Stimulated activated CD4-positive, alpha-beta T cell treated with anti-CD3 and anti-CD28 coated beads, Interleukin-12 subunit alpha, Interleukin-12 subunit beta, amount 100 ng/mL, for 48 hours (primary cell): Measurements from ENCODE around the gene SHROOM3.

Source experiments
- DNase-seq, 3 donors: peaks; one replicate each; pipeline ENCODE4 v3.0.0-alpha.2; 2020; ENCODE audit warnings: low read depth in 2 of 3, low spot score in 1 of 3

Gene SHROOM3

DNA sequence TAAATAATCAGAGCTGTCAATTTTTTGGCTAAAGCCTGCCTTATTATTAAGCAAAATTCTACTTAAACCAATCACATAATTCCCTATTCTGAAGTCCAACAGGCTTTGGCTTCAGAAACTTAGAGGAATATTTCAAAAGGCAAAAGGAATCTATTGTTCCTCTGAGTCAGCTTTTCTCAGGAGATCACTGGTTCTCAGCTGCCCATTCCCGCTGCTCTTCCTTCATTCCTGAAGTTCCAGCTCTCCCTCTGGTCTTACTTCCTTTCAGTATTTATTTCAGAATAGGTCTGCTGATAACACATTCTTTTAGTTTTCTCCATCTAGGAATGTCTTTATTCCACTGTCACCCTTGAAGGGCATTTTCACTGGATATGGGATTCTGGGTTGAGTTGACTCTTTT is 329.2 kb downstream of the SHROOM3 start:
- no peak for DNase-seq

DNA sequence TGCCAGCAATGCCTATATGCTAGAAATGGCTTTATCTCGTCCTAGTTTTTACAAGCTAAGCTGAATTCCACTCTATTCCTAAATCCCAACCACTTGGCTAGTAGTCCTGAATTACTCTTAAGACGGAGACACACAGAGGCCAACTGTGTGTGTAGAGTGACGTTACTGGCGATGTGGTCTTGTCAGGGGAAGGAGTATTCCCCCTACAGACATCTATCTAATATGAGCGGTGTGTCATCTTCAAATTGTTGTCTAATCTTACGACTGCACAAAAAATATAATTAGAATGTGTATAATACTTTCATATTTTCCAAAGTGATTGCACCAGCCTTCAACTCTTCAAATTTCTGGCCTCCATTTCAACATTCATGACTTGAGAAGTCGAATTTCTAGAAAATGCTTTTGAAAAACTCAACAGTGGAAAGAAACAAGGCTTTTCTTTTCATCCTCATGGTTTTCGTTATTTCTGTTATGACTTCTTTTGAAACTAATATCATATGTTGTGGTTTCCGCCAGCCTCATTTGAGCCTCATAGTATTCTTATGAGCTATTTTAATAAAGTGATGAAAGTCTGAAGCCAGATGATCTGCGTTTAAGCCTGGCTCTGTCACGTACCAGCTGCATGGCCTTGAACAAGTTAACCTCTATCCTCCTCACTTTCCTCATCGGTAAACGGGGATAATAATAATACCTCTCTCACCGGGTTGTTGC is 330.6 kb downstream of the SHROOM3 start:
- no peak for DNase-seq

DNA sequence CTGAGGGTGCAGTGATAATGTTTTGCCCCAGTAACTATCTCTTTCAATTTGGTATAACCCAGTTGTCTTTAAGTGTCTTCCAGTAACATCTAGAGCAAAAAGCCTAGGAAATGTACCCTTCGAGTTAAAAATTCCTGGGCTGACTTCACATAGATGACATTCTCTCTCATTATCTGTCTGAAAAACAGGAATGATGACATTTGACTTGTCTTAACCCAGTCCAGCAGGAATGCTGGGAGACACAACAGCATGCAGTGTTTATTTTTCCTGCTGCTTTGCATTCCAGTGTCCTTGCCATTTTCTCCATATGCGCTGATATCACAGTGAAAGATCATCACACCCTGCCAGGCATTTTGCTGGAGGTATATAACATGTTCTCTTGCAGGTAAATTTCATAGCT is 333.0 kb downstream of the SHROOM3 start:
- DNase-seq = no peak

DNA sequence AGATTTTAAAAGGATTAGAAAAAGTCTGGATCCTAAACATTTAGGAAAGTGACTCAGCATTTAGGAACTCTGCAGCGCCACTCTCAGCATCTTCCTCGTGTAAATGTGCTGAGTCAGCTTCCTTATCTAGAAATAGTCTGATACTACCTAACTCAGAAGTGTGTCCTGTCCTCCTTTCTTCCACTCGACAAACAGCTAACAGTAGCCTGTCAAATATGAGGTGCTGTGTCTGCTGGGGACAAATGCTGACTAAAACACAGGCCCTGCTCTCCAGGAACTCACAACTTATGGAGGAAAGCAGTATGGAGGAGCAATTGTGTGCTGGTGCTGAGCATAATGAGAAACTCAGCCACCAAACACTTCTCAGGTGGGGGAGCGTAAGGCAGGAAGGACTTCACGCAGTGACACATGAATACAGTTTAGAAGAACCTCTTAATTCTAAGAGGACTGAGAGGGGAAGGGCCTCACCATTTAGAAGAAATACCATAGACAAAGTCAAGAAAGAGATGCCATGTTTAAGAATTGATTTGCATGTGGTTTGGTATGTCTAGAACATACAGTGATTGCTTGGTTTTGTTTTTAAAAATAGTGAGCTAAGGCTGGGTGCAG is 337.6 kb downstream of the SHROOM3 start:
- DNase-seq = no peak

DNA sequence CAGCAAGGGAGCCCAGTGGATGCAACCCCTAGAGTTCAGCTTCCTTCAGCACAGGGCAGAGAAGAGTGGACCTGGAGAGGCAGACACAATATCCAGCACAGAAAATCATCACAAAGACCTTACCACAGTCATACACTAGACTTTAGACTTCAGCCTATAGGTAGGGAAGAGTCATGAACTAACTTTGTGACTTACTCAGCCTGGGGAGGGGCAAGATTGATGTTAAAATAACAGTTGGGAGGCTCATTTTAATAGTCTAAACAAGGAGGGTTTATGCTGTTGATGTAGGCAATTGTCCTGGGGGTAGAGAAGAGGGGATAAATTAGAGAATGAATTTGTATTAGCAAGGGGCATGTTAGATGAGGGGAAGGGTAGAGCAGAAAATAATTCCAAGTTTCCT is 338.7 kb downstream of the SHROOM3 start:
- no peak for DNase-seq

DNA sequence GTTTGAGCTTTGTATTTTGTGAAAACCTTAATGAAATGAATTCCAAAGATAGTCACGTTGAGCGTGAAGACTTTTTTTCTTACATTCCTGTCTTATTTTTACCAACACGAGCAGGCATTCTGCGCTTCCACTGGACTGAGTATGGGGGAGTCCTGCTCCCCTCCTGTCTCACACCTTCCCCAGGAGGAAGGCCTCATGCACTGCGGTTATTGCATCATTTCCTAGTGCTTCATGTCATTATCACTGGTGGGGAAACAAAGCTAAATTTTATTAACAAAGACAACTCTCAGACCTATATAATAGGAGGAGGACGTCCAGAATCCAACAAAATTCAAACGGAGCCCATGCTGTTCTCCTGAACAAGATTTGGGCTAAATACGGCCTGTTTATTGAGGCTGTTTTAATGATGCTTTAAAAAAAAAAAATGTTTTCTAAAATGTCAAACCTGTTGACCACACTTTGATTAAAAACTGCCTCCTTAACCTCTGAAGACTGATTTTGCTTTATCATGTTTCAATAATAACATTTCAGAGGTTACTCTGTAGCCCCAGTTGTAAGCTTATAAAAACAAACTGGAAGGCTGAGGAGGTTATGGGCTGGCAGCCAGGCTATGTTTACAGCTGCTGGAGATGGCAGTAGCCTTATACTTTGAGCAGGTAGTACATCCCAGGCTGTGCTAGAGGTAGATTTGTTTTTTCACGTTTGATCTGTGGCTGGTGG is 344.9 kb downstream of the SHROOM3 start:
- DNase-seq = no peak

DNA sequence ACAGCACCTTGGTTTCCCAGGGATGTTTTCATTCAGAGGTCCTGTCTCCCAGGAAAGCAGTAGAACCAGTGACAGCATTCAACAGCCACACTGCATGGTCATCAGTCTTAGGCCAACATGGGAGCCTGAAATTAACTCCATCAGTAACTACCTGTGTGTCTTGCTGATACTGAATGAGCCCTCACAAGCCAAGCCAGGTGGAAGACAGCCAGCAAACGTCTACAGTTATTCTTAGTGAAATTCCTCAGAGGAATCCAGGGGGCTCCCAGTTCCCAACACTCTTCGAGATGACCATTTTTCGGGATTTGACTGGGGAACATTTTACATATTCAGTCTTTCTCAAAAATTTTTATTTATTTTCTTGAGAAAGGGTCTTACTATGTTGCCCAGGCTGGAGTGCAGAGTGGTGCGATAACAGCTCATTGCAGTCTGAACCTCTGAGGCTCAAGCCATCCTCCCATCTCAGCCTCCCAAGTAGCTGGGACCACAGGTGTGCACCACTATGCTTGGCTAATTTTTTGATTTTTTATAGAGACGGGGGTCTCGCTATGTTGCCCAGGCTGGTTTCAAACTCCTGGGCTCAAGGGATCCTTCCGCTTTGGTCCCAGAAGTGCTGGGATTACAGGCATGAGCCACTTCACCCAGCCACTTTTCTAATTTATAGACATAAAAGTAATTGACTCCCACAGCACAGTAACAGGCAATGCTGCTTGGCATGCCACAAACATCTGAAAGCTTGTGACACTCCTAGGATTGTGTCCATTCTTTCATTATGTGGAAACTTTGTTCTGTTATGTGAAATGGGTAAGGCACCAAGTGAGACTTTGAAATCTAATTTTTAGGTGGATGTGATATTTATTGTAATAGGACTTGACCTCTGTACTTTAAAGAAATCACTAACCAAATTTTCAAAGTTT is 346.0 kb downstream of the SHROOM3 start:
- no peak for DNase-seq

DNA sequence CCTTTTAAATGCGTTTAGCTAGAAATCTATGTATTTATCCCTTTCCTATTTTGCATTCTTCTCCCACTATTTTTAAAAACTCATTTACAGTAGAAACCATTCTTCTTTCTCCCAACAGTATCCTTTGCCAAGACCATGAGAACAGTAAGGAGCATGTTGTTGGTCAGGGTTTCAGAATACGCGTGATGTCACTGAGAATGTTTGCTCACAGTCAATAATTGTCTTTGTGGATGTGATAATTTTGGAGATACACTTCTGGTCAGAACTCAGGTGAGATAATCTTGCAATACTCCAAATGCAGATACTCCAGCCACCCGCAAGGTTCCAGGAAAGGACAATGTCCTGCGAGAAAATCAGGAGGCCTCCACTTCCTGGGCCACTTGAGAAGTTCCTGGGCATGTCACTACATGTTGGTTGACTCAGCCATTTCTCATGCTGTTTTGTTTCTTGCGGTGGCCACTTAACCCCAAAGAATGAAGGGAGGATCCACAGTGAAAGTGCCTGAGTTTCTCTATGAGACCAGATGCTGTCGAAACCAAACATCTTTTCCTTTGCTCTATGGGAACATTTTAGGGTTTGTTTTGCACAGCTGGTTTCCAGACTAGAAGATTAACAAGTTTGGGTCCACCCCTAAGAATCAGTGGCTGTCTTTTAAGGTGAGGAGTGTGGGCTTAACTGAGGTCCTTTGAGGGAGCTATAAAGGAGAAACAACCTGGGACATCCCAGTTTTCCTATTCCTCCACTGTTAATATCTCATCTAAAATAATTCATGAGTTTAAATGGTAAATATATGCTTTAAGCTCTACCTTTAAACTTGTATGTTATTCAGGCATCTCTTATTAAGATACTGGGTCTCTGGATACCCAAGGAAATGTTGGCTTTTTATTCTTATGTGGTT is 346.9 kb downstream of the SHROOM3 start:
- no peak for DNase-seq

DNA sequence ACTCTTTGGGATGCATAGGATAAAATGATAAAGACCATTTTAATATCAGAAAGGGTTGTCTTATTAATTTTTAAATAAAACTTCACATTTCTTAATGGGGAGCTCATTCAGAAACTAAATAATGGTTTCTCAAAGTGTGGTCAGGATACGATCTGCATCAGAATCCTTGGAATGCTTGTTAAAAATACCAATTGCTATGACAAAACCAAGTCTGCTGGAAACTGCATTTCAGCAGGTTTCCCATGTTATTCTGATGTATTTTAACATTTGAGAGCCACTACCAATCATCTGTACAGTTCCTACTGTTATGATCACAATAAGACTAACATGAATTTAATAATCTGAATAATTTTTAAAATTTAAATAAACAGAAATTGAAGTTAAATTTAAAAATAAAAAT is 347.8 kb downstream of the SHROOM3 start:
- DNase-seq = no peak

DNA sequence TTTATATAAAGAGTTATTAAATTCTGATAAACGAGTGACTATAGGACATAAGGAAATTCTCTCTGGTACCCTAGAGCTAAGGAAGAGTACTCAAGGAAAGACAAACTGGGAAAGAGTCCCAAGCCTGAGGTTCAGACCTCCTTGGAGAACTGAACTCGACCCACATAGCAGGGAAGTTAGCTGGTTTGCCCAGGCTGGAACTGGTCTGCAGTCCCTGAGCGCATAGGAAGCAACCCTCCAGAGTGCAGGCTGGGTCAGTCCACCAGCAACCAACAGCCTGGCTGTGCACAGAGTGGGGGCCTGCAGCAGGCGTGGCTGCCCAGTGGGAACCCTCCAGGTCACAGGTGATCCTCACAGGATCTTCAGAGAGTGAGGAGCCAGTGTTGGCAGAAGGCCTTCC is 348.8 kb downstream of the SHROOM3 start:
- no peak for DNase-seq

DNA sequence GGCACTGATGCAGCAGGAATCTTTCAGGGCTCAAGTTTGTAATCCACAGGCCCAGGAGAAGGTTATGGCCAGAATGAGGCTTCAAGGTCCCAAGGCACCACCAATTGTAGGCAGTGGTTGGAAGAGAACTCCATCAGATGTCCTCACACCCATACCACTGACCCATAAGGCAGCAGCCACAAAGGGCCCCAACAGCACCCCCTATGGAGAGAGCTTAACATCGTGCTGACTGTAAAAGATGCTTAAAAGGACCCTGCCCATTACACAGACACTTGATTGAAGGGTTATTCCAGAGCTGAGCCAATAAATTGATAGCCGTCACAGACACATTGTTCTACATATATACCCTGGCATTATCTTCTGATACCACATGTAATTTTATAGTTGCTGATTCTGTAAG is 349.2 kb downstream of the SHROOM3 start:
- no peak for DNase-seq

DNA sequence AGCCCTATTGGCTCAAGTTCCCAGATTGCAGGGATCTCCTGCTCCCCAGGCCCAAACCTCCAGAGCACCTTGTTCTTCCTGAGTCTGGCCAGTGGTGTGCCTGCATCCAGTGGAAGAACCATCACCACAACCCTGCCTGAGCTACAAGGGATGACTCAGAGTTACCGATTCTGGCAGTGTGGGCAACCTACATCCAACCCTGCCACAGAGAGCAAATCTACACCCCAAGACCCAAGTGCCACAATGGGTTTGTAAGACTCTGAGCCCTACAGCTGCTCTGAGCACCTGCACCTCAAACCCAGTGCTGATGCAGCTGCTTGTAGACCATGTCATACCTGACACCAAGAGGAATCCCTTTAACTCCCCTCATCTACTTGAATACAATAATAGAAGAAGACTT is 352.9 kb downstream of the SHROOM3 start:
- no peak for DNase-seq

DNA sequence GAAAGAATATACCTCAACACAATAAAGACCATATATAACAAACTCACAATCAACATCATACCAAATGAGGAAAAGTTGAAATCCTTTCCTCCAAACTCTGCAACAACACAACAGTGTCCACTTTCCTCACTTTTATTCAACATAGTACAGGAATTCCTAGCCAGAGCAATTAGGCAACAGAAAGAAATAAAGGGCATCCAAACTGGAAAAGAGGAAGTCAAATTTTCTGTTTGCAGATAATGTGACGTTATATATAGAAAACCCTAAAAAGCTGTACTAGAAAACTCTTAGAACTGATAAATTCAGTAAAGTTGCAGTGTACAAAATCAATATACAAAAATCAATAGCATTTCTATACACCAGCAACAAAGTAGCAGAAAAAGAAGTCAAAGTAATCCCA is 355.3 kb downstream of the SHROOM3 start:
- no peak for DNase-seq

DNA sequence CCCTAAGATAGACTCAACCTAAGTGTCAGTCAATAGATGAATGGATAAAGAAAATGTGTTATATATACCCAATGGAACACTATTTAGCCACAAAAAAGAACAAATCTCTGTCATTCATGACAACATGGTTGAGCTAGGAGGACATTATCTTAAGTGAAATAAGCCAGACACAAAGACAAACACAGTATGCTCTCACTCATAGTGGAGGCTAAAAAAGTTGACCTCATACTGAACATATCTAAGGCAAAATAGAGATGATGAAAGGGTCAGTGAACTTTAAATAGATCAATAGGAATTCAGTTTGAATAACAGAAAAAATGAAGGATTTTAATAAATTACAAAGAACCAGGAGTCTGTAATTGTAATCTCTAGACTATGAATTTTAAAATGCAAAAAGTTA is 356.4 kb downstream of the SHROOM3 start:
- no peak for DNase-seq

DNA sequence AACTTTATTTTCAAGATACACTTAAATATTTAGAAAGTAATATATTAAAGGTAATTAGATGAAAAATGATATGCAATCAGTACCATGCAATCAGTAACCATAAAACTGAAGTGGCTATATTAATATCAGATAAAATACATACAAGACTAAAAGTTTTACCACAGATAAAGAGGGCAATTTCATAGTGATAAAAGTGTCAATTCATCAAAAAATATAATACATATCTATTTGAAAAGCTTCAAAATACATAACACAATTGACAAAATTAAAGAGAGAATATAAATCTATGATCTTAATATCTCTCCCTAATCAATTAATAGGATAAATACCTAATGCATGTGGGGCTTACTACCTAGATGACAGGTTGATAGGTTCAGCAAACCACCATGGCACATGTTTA is 357.4 kb downstream of the SHROOM3 start:
- DNase-seq = no peak

DNA sequence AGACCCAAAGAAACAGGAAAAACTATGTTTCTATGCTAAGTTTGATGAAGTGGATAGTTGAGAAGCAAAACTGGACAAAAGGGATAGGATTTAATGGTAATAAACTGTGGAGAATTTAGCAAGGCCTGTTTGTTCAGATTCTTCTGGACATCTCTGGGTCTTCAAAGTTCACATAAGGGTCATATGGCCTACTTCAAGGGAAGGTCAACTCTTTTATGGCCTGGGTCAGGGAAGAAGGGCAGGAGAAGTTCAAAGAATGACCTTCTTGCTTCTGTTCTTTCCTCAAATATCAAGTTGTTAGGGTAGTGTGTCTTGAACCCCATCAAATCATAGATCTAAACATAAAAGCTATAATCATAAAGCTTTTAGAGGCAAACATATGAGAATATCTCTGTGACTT is 360.2 kb downstream of the SHROOM3 start:
- no peak for DNase-seq

DNA sequence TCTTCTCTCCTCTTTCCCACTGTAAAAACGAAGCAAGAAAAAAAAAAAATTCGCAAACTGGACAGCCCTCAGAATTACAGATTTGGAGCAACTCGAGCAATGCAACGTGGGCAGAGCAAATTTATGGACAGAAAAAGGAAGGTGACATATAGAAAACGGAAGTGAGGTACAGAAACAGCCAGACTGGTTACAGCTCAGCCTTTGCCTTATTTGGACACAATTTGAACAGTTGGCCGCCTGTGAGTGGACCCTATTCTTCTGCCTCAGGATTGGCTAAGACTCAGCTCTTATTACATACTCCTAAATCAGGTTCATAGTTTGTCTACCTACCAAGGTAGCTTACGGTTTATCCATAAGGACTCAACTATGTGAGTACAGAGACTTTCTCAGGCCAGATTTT is 364.1 kb downstream of the SHROOM3 start:
- DNase-seq = no peak

DNA sequence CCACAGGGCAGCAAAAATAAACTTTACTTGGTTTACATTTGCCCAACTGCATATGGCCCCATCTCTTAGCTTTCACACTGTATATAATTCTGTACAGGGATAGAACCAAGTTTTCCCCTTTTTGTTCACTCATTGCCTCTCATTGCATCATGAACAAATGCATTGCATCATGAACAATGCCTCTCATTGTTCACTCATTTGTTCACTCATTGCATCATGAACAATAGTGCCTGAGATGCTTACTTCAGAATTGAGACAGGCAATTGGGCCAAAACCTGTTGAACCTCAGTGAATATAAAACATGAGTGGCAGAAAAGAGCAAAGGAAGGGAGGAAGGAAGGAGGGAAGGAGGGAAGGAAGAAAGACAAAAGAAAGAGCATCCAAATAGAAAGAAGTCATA is 364.7 kb downstream of the SHROOM3 start:
- no peak for DNase-seq

DNA sequence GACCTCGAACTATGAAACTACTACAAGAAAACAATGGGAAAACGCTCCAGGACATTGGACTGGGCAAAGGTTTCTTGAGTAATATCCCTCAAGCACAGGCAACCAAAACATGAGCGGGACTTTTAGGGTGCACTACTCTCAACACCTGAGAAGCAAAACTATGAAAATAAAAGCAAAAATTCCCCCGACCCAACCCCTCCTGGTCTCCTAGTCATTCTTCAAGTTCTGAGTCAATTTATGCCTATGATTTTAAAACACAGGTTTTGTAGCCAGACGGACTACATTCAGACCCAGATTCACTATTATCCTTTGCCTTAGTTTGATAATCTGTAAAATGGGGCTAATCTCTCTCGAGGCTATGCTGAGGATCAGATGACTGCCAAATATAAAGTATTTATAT is 365.9 kb downstream of the SHROOM3 start:
- DNase-seq = no peak

DNA sequence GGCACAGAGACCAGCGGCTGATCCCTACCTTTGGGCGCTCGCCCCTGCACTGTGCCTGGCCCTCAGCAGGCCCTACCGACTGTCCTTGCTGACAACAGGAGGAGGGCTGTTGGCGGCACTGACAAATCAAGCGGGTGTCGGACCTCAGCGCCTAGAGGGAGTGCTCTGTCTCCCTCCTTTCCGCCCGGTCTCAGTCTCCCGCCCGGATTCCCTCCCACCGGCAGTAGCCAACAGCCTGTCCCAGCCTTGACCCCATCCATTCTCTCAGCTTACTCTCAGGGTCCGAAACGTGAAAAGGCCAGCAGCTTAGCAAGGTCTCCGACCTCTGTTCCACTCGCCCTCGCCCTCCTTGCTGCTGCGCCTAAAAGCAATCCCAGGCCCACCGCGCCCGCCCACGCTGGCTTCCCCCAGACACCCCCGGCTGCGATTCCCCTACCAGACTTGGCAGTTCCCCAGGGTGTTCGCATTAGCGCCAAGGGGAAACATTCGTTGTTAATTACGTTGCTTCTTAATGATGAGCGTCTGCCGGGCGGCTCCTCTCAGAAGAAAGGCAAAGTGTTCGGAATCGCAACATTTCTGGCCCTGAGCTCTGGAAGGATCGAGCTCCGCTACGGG is 366.7 kb downstream of the SHROOM3 start:
- no peak for DNase-seq
